Thoracic aorta (tissue), 2 donors: ENCODE results near the gene ASCC2. TPM values are rescaled to one million over a fixed set of nuclear protein-coding genes. Genes with fewer than 3 reads are reported as not detected.

Experiments
- ATAC-seq: fragments of 150-250 bp; one replicate; pipeline ENCODE4 v1.8.0; 2017; ENCODE audit warnings: low read depth; ENCODE audit not compliant: insufficient number of reproducible peaks, low FRiP score
- DNase-seq: peaks from one replicate; pipeline ENCODE4 v3.0.0-alpha.2; 2020; ENCODE audit warnings: low spot score
- H3K27ac ChIP-seq, 2 donors: fragments of 200-600 bp; sonication (generic); 1 replicate in 1 of 2; 2 replicates in 1 of 2; pipeline ENCODE4 v1.5.1; 2016; ENCODE audit warnings: mild to moderate bottlenecking in 2 of 2, moderate library complexity in 2 of 2
- H3K27me3 ChIP-seq: fragments of 200-600 bp; sonication (generic); replicated peaks from 2 replicates; pipeline ENCODE4 v1.6.0; 2016; ENCODE audit warnings: mild to moderate bottlenecking; ENCODE audit not compliant: insufficient read depth
- H3K36me3 ChIP-seq: fragments of 200-600 bp; sonication (generic); one replicate; pipeline ENCODE4 v1.5.1; 2016
- H3K4me1 ChIP-seq, 2 donors: fragments of 200-600 bp; sonication (generic); 1 replicate in 1 of 2; 2 replicates in 1 of 2; pipeline versions ENCODE4 v1.5.1 to v1.6.0; 2016; ENCODE audit warnings: low read depth in 2 of 2, mild to moderate bottlenecking in 1 of 2; ENCODE audit not compliant: control insufficient read depth in 1 of 2
- H3K4me3 ChIP-seq: fragments of 200-600 bp; sonication (generic); 2 replicates; pipeline ENCODE4 v1.5.1; 2016; ENCODE audit warnings: mild to moderate bottlenecking
- H3K9me3 ChIP-seq: fragments of 200-600 bp; sonication (generic); 2 replicates; pipeline ENCODE4 v1.5.1; 2016
- CTCF ChIP-seq: fragments of 200-600 bp; sonication (generic); IDR thresholded peaks from one replicate; pipeline ENCODE4 v1.5.1; 2019; ENCODE audit warnings: antibody characterized with exemption
- total RNA-seq, 2 donors: library from RNA; depleted of rRNA; stranded (reverse); fragments of >200 nt; gene quantifications; one replicate each; pipeline versions ENCODE4 v1.1.0 to v1.2.3, GENCODE V29; 2016

The ASCC2 gene
- total RNA-seq, 2 donors from 2014 or later: 31.0 to 41.8 TPM

- H3K9me3 ChIP-seq: no peaks in the 10 kb centered on the region
- H3K4me1 ChIP-seq: peaks cover 6 to 8% of the 10 kb centered on the region in 2 donors
- H3K36me3 ChIP-seq: peaks cover 39% of the 10 kb centered on the region
- no peak overlapping the region for H3K4me3 ChIP-seq
- no peak overlapping the region for H3K27ac ChIP-seq
- ATAC-seq: no peak
- H3K27me3 ChIP-seq: no peaks in the 10 kb centered on the region
- no peak for DNase-seq
- no peak for TF ChIP-seq CTCF
Measured at GRCh38 chr22:29819501-29819900, 18.6 kb downstream of the ASCC2 start.

GRCh38 chr22:29817724-29818123 is 20.4 kb downstream of the ASCC2 start:
- no peaks in the 10 kb centered on the region for H3K27me3 ChIP-seq
- H3K27ac ChIP-seq: no peak overlapping the region
- no peak for ATAC-seq
- peaks cover 47% of the 10 kb centered on the region for H3K36me3 ChIP-seq
- no peak overlapping the region for H3K4me3 ChIP-seq
- DNase-seq: no peak
- TF ChIP-seq CTCF: no peak
- H3K9me3 ChIP-seq: no peaks in the 10 kb centered on the region
- H3K4me1 ChIP-seq: peaks cover 6 to 8% of the 10 kb centered on the region in 2 donors

- peaks cover 51% of the 10 kb centered on the region for H3K36me3 ChIP-seq
- no peak for TF ChIP-seq CTCF
- H3K27me3 ChIP-seq: no peaks in the 10 kb centered on the region
- no peaks in the 10 kb centered on the region for H3K9me3 ChIP-seq
- H3K4me3 ChIP-seq: no peak overlapping the region
- H3K4me1 ChIP-seq: peaks cover 4 to 5% of the 10 kb centered on the region in 2 donors
- no peak overlapping the region for H3K27ac ChIP-seq
- DNase-seq (no peak), ATAC-seq (no peak)
Measured at GRCh38 chr22:29816980-29817379, 21.1 kb downstream of the ASCC2 start.

- no peak for TF ChIP-seq CTCF
- DNase-seq (no peak), ATAC-seq (no peak)
- no peaks in the 10 kb centered on the region for H3K9me3 ChIP-seq
- no peak overlapping the region for H3K27ac ChIP-seq
- H3K27me3 ChIP-seq: no peaks in the 10 kb centered on the region
- no peak overlapping the region for H3K4me3 ChIP-seq
- H3K4me1 ChIP-seq: peaks cover 0 to under 1% of the 10 kb centered on the region in 2 donors
- peaks cover 52% of the 10 kb centered on the region for H3K36me3 ChIP-seq
Measured at GRCh38 chr22:29816539-29816938, 21.5 kb downstream of the ASCC2 start.

GRCh38 chr22:29816128-29816527 is 21.9 kb downstream of the ASCC2 start:
- Histone ChIP-seq H3K27ac (no peak overlapping the region), H3K27me3 (no peaks in the 10 kb centered on the region), H3K4me3 (no peak overlapping the region), H3K4me1 (no peaks in the 10 kb centered on the region), H3K9me3 (no peaks in the 10 kb centered on the region), H3K36me3 (peaks cover 53% of the 10 kb centered on the region)
- ATAC-seq: no peak
- peak; percentile 8 for DNase-seq
- no peak for TF ChIP-seq CTCF
